HG03060 (cell line): ENCODE data around the gene MAP3K5.

Experiments
- ATAC-seq: cut with Tn5 transposase; IDR thresholded peaks from one replicate; pipeline ENCODE4 v1.9.1; 2021; ENCODE audit warnings: low read depth, moderate number of reproducible peaks; ENCODE audit not compliant: unreplicated experiment

MAP3K5 gene

GRCh38 chr6:136549300-136550044 is 242.8 kb downstream of the MAP3K5 start:
- ATAC-seq = no peak

- no peak for ATAC-seq
These were observed 243.5 kb downstream of the MAP3K5 start for GRCh38 chr6:136548582-136549299.

- ATAC-seq = no peak
These were observed 244.4 kb downstream of the MAP3K5 start for GRCh38 chr6:136547871-136548270.

- no peak for ATAC-seq
These were observed 244.9 kb downstream of the MAP3K5 start for GRCh38 chr6:136547336-136547735.

- ATAC-seq = no peak
These were observed 245.9 kb downstream of the MAP3K5 start for GRCh38 chr6:136546331-136546730.

GRCh38 chr6:136544326-136544725 is 248.0 kb downstream of the MAP3K5 start:
- no peak for ATAC-seq

- ATAC-seq = no peak
These were observed 250.9 kb downstream of the MAP3K5 start for GRCh38 chr6:136541395-136541794.

DNA sequence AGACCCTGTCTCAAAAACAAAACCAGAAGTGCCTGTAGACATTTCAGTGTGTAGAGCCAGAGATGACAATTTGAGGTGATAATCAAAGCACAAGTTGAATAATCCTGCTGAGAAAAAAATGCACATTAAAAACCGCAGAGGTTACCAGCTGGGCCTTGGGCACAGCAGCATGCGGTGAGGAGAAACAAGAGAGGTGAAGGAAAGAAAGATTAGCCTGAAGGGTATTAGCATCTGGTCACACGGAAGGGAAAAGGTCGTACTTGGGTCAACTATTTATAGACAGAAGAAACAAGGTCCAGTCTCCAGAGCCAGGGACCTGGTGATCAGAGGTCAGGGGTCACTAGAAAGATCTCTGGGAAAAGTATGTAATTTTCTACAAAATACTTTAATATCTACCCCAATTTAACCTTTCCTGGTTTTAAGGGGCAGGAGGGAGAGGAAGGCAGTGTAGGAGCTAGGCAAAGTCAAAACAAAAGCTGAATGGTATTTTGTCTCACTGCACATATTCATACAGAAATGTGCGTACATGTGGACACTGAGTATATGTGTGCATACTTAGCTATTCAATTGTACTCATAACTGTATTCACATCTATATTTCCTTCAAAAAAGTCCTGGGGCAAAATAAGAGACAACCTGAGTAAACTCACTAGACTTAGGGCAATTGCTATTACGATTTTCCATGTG is 252.2 kb downstream of the MAP3K5 start:
- ATAC-seq = no peak

GRCh38 chr6:136538836-136539235 is 253.4 kb downstream of the MAP3K5 start:
- no peak for ATAC-seq

GRCh38 chr6:136535880-136536650 is 256.2 kb downstream of the MAP3K5 start:
- no peak for ATAC-seq

- no peak for ATAC-seq
These were observed 257.1 kb downstream of the MAP3K5 start for GRCh38 chr6:136535017-136535765.

GRCh38 chr6:136534268-136534667 is 258.0 kb downstream of the MAP3K5 start:
- ATAC-seq = no peak

DNA sequence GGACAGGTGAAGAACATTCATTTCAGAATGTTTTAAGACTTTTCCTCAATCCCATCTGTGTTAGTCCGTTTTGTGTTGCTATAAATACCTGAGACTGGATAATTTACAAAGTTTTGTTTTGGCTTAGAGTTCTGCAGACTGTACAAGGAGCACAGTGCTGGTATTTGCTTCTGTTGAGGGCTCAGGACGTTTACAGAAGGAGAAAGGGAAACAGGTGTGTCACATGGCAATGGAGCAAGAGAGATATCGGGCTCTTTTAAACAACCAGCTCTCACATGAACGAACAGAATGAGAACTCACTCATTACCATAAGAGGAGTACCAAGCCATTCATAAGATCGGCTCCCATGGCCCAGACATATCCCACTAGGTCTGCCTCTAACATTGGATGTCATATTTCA is 258.8 kb downstream of the MAP3K5 start:
- no peak for ATAC-seq

- no peak for ATAC-seq
These were observed 260.2 kb downstream of the MAP3K5 start for GRCh38 chr6:136532030-136532429.

GRCh38 chr6:136529710-136530109 is 262.6 kb downstream of the MAP3K5 start:
- no peak for ATAC-seq

DNA sequence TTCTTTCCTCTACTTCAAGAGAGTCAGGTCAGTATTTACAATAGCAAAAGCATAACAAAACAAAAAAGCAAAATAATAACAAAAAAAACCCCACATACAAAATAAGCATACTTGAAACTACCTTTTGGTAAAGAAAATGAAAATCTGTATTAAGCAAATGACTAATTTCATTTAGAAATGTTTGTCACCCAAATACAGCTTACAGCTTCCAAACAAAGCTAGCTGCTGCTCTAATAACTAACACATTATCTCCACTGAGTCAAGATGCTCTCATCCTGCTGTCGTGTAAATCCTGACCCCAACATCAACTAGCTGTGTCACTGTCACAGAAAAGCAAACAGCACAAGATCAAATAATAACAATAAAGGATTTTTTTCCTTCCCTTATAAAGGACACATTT is 263.8 kb downstream of the MAP3K5 start:
- no peak for ATAC-seq

DNA sequence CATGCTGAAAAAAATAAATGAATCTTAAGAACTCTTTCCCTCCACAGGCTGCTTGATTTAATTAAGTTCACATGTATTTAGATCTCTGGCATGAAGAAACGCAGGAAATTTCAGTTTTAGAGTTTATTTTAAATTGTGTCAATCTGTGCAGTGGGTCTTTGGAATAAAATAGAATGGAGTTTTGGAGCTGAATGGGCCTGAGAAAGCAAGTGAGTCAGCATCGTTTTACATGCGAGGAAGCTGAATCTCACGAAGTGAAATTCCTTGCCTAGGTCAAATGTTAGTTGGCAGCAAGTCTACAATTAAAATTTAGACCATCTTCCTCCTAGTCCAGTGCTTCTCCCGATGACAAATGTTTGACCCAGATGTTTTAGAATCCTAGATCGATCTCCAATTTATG is 264.4 kb downstream of the MAP3K5 start:
- ATAC-seq = no peak

GRCh38 chr6:136526937-136527336 is 265.3 kb downstream of the MAP3K5 start:
- ATAC-seq = no peak

DNA sequence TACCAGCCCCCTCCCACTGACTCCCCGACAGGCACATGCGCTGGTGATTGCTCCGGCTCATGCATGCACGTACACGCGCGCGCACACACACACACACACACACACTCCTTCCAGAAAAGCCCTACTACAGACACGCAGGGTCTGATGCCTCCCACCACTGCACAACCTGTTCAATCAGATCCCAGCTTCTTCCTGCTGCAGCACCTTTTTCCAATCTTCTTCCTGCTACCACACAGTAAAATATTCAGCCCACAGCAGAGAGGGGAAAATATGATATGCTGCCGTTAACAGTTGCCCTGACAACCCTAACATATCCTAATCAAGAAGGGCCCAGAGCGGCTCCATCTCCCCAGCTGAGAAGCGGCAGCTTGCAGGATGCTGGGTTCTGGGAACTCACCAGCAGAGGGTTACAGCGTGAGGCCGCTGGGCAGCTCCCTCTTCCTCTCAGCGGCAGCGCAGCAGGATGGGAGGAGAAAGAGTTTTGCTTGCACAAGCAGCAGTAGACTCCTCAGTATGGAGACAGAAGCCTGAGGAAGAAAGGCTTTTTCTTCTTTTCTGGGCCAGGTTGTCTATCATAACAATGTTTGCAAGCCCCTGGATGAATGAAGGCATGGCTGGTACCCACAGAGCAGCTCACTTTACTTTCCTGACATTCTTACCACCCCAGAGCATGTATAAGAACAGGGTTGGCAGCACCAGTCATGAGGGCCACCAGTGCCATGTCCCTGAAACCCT is 265.9 kb downstream of the MAP3K5 start:
- ATAC-seq = no peak
